Occipital lobe (tissue), 3 donors: Measurements from ENCODE around the gene SPDYE17. TPM values are rescaled to one million over a fixed set of nuclear protein-coding genes. Genes with fewer than 3 reads are reported as not detected.
"Not testable (repeated sequence)": the region's sequence is repeated elsewhere in the genome, so short reads cannot be mapped to it uniquely, and the experiment has no call there.

Experiments
- DNase-seq: peaks from one replicate; lab custom pipeline; 2025; lab: John Stamatoyannopoulos, UW
- small RNA-seq: library from RNA; depleted of rRNA; stranded (forward); fragments of <200 nt; gene quantifications from one replicate; pipeline ENCODE3, GENCODE V24; 2014
- total RNA-seq: library from RNA; depleted of rRNA; stranded (reverse); fragments of >200 nt; gene quantifications from one replicate; pipeline ENCODE4 v1.2.3, GENCODE V29; 2014

SPDYE17 gene
- total RNA-seq, 1 donor from 2014 or later = not detected

GRCh38 chr7:76972391-76972790 lies 59.8 kb downstream of the SPDYE17 start:
- not testable (repeated sequence) for DNase-seq

Small RNA genes lying within 50 kb of the gene (small RNA-seq; reads per million reads assigned to genes)
- gene RF00019 = not detected

Other genes starting within 250 kb of the SPDYE17 start
- gene SPDYE18, start 30.2 kb upstream of the SPDYE17 start, total RNA-seq = 1.4 TPM
- 15.4 TPM for gene CCDC146, start 90.3 kb upstream of the SPDYE17 start, total RNA-seq
- gene FGL2, start 167.5 kb upstream of the SPDYE17 start, total RNA-seq = 3.4 TPM